ENCODE measurements around the gene ZNF396.
A peak's percentile ranks its signal among the peaks of the same experiment; 100 is the strongest.

ZNF396 gene

DNA sequence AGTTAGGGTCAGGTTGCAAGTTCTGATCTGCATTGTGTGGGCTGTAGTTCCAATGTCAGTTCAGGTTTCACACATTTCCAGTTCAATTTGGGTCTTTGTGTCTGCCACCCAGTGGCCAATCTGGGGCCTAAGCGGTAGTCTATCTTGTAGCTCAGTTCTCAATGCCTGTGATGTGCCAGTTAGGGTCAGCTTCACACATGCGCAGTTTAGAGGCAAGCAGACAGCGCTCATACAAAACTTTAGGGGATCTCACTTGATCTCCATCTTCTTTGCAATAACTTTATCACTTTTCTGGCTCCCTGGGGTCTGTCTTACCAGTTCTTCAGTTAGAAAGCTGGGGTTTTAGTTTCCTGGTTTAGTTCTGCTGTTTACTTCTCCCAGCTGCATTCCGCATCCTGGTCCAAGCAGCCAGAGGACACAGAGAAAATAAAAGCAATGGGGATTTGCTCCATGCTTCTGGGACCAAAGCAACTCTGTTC lies 22.0 kb downstream of the ZNF396 start:
- DNase-seq (ENCODE audit: low spot score): peak; percentile 82

DNA sequence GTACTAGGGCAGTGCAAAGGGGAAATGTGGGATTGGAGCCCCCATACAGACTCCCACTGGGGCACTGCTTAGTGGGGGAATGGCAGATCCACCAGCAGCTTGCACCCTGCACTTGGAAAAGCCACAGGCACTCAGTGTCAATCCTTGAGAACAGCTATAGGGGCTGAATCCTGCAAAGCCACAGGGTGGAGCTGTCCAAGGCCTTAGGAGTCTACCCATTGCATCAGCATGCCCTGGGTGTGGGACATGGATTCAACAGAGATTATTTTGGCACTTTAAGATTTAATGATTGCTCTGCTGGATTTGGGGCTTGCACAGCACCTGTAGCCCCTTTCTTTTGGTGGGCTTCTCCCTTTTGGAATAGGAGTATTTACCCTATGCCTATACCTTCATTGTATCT lies 24.4 kb downstream of the ZNF396 start:
- Histone ChIP-seq H3K4me3 (no peak overlapping the region), H3K27ac (no peak overlapping the region)
- TF ChIP-seq, protein P1, sequence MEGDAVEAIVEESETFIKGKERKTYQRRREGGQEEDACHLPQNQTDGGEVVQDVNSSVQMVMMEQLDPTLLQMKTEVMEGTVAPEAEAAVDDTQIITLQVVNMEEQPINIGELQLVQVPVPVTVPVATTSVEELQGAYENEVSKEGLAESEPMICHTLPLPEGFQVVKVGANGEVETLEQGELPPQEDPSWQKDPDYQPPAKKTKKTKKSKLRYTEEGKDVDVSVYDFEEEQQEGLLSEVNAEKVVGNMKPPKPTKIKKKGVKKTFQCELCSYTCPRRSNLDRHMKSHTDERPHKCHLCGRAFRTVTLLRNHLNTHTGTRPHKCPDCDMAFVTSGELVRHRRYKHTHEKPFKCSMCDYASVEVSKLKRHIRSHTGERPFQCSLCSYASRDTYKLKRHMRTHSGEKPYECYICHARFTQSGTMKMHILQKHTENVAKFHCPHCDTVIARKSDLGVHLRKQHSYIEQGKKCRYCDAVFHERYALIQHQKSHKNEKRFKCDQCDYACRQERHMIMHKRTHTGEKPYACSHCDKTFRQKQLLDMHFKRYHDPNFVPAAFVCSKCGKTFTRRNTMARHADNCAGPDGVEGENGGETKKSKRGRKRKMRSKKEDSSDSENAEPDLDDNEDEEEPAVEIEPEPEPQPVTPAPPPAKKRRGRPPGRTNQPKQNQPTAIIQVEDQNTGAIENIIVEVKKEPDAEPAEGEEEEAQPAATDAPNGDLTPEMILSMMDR (IDR thresholded peaks at IDR 0.05): no peak
- no peak for DNase-seq (ENCODE audit: low spot score)

More for the DNA sequence above, 22.0 kb downstream of the ZNF396 start:
- TF ChIP-seq, protein P1 (IDR thresholded peaks at IDR 0.05): peak; percentile 64
- peak overlapping the region in 1 of 2 donors; percentile 25 for H3K27ac ChIP-seq
- H3K4me3 ChIP-seq: peak overlapping the region; percentile 19

GRCh38 chr18:35352283-35352682 lies 24.9 kb downstream of the ZNF396 start:
- no peak overlapping the region for H3K4me3 ChIP-seq
- TF ChIP-seq, protein P1 (IDR thresholded peaks at IDR 0.05): no peak
- no peak overlapping the region for H3K27ac ChIP-seq
- DNase-seq (ENCODE audit: low spot score): no peak

- DNase-seq (ENCODE audit: low spot score): no peak
- Histone ChIP-seq H3K27ac (no peak overlapping the region), H3K4me3 (no peak overlapping the region)
- TF ChIP-seq, protein P1 (IDR thresholded peaks at IDR 0.05): no peak
These were observed 29.1 kb downstream of the ZNF396 start for GRCh38 chr18:35348001-35348400.

- TF ChIP-seq, protein P1 (IDR thresholded peaks at IDR 0.05): no peak
- DNase-seq (ENCODE audit: low spot score): no peak
- no peak overlapping the region for H3K27ac ChIP-seq
- no peak overlapping the region for H3K4me3 ChIP-seq
These were observed 31.2 kb downstream of the ZNF396 start for GRCh38 chr18:35345950-35346349.

DNA sequence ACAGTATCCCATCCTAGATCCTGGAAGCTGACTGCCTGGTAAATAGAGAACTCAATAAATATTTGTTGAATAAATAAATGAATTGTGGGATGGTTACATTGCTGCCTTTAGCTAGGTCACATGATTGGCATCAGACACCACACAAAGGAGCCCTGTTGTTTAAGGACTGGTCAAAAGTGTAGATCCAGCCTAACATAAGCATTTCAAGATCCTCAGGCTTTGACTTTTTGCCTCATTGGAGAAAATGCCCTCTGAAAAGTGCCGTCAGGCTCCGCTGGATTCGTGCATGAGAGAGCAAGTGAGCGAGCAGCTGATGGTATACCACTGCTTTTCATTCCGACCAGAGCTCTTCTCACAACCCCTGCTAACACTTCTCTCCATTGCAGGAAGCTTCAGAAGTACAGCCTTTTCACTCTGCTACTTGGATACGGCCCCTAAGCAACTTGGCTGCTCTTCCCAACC lies 31.6 kb downstream of the ZNF396 start:
- Histone ChIP-seq H3K27ac (peak overlapping the region; percentile 10 to 46), H3K4me3 (no peak overlapping the region)
- TF ChIP-seq, protein P1 (IDR thresholded peaks at IDR 0.05): no peak
- DNase-seq (ENCODE audit: low spot score): no peak

DNA sequence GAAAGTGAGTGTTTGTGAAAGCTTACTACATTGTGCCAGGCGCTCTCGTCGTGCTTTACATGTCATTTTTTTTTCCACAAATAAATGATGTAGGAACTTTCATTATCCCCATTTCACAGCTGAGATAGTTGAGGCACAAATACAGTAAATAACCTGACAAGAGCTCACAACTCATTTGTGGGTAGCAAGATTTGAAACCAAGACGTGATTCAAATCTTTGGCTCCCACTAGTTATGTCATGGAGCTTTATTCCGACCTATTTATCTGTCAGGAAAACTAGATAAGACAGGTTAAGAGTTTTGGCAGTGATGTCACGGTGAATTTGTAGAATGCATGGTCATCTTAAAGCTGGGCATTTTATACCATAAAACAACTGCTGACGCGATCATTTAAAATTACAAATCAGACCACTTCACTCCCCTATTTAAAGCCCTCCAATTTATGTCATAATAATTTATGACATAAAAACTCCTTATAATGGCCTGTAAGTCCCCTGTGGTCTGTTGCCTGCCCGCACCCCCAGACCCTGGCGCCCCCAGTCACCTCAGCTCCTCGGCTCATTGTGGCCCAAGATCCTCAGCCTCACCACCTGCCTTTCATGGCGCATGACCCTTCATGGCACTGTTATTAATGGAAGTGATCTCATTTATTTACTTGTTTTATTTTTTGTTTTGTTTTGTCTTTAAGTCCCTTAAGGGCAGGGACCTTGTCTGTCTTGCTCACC lies 32.2 kb downstream of the ZNF396 start:
- TF ChIP-seq, protein P1 (IDR thresholded peaks at IDR 0.05): no peak
- H3K27ac ChIP-seq: peak overlapping the region; percentile 99 to 100
- H3K4me3 ChIP-seq: peak overlapping the region; percentile 100
- DNase-seq (ENCODE audit: low spot score): no peak
